Hepatocyte (in vitro differentiated cells): Measurements from ENCODE around the gene CREB3.

ENCODE experiments used
- CTCF ChIP-seq: fragments of 200-600 bp; sonication (generic); IDR thresholded peaks from 2 replicates; pipeline ENCODE4 v1.5.1; 2016; ENCODE audit warnings: antibody characterized with exemption, mild to moderate bottlenecking; ENCODE audit not compliant: poor library complexity
- EZH2 ChIP-seq: fragments of 200-600 bp; sonication (generic); IDR thresholded peaks from 2 replicates; pipeline ENCODE4 v1.6.1; 2016; ENCODE audit warnings: antibody characterized with exemption, mild to moderate bottlenecking, borderline replicate concordance
- EZH2phosphoT487 ChIP-seq: fragments of 200-600 bp; sonication (generic); IDR thresholded peaks from one replicate; pipeline ENCODE4 v1.6.1; 2018; ENCODE audit warnings: antibody characterized with exemption, mild to moderate bottlenecking, low read depth, moderate library complexity; ENCODE audit not compliant: unreplicated experiment, severe bottlenecking

GRCh38 chr9:35781066-35781465, 48.6 kb downstream of the CREB3 start:
- TF ChIP-seq CTCF (no peak), EZH2phosphoT487 (no peak), EZH2 (no peak)
